Measurements from ENCODE around the gene SAP30L. TPM values are rescaled to one million over a fixed set of nuclear protein-coding genes. Genes with fewer than 3 reads are reported as not detected.

SAP30L gene
- total RNA-seq, 2 donors from 2014 or later, result 20.4 to 32.8 TPM

- ATAC-seq, result no peak
- H3K36me3 Mint-ChIP-seq, result no peaks in the 10 kb centered on the region
- H3K9me3 Mint-ChIP-seq, result no peaks in the 10 kb centered on the region
- H3K4me3 Mint-ChIP-seq, result no peak overlapping the region
- peak; percentile 56 for DNase-seq (ENCODE audit: low spot score)
- H3K27ac Mint-ChIP-seq, result no peak overlapping the region
- peaks cover 13 to 20% of the 10 kb centered on the region in 2 donors for H3K4me1 Mint-ChIP-seq (ENCODE audit: low read depth in 2 of 2)
- H3K27me3 Mint-ChIP-seq, result peaks cover 70 to 91% of the 10 kb centered on the region in 2 donors
These were observed 38.0 kb downstream of the SAP30L start for GRCh38 chr5:154483654-154484392.

GRCh38 chr5:154484393-154485095 is 38.7 kb downstream of the SAP30L start:
- H3K36me3 Mint-ChIP-seq, result no peaks in the 10 kb centered on the region
- peaks cover 71 to 94% of the 10 kb centered on the region in 2 donors for H3K27me3 Mint-ChIP-seq
- H3K9me3 Mint-ChIP-seq, result no peaks in the 10 kb centered on the region
- no peak overlapping the region for H3K27ac Mint-ChIP-seq
- H3K4me1 Mint-ChIP-seq (ENCODE audit: low read depth in 2 of 2), result peaks cover 11 to 20% of the 10 kb centered on the region in 2 donors
- ATAC-seq, result no peak
- peak; percentile 20 for DNase-seq (ENCODE audit: low spot score)
- no peak overlapping the region for H3K4me3 Mint-ChIP-seq

- Mint-ChIP-seq H3K4me3 (no peak overlapping the region), H3K4me1 (ENCODE audit: low read depth in 2 of 2) (peaks cover 8 to 20% of the 10 kb centered on the region in 2 donors), H3K27me3 (peaks cover 72 to 94% of the 10 kb centered on the region in 2 donors), H3K9me3 (no peaks in the 10 kb centered on the region), H3K36me3 (no peaks in the 10 kb centered on the region), H3K27ac (no peak overlapping the region)
- no peak for DNase-seq (ENCODE audit: low spot score)
- no peak for ATAC-seq
These were observed 39.3 kb downstream of the SAP30L start for GRCh38 chr5:154485096-154485491.

GRCh38 chr5:154485850-154486426 is 40.1 kb downstream of the SAP30L start:
- peak; percentile 23 for DNase-seq (ENCODE audit: low spot score)
- no peak overlapping the region for H3K27ac Mint-ChIP-seq
- H3K4me3 Mint-ChIP-seq, result no peak overlapping the region
- H3K9me3 Mint-ChIP-seq, result no peaks in the 10 kb centered on the region
- no peaks in the 10 kb centered on the region for H3K36me3 Mint-ChIP-seq
- no peak for ATAC-seq
- H3K4me1 Mint-ChIP-seq (ENCODE audit: low read depth in 2 of 2), result peaks cover 8 to 14% of the 10 kb centered on the region in 2 donors
- H3K27me3 Mint-ChIP-seq, result peaks cover 69 to 91% of the 10 kb centered on the region in 2 donors

- H3K27ac Mint-ChIP-seq, result no peak overlapping the region
- peaks cover 65 to 86% of the 10 kb centered on the region in 2 donors for H3K27me3 Mint-ChIP-seq
- peaks cover 8 to 14% of the 10 kb centered on the region in 2 donors for H3K4me1 Mint-ChIP-seq (ENCODE audit: low read depth in 2 of 2)
- H3K4me3 Mint-ChIP-seq, result no peak overlapping the region
- ATAC-seq (no peak), DNase-seq (ENCODE audit: low spot score) (no peak)
- no peaks in the 10 kb centered on the region for H3K36me3 Mint-ChIP-seq
- no peaks in the 10 kb centered on the region for H3K9me3 Mint-ChIP-seq
These were observed 40.6 kb downstream of the SAP30L start for GRCh38 chr5:154486427-154486866.

GRCh38 chr5:154487541-154487940 is 41.7 kb downstream of the SAP30L start:
- DNase-seq (ENCODE audit: low spot score), result no peak
- H3K27ac Mint-ChIP-seq, result no peak overlapping the region
- H3K4me1 Mint-ChIP-seq (ENCODE audit: low read depth in 2 of 2), result peaks cover 3 to 14% of the 10 kb centered on the region in 2 donors
- H3K36me3 Mint-ChIP-seq, result no peaks in the 10 kb centered on the region
- peak; percentile 69 to 90 for ATAC-seq
- H3K9me3 Mint-ChIP-seq, result no peaks in the 10 kb centered on the region
- H3K4me3 Mint-ChIP-seq, result peak overlapping the region; percentile 1
- H3K27me3 Mint-ChIP-seq, result peaks cover 54 to 77% of the 10 kb centered on the region in 2 donors

GRCh38 chr5:154491941-154492340 is 46.1 kb downstream of the SAP30L start:
- no peaks in the 10 kb centered on the region for H3K36me3 Mint-ChIP-seq
- no peaks in the 10 kb centered on the region for H3K9me3 Mint-ChIP-seq
- peaks cover 42 to 65% of the 10 kb centered on the region in 2 donors for H3K27me3 Mint-ChIP-seq
- H3K4me1 Mint-ChIP-seq (ENCODE audit: low read depth in 2 of 2), result no peaks in the 10 kb centered on the region
- DNase-seq (ENCODE audit: low spot score), result no peak
- no peak for ATAC-seq
- no peak overlapping the region for H3K27ac Mint-ChIP-seq
- H3K4me3 Mint-ChIP-seq, result no peak overlapping the region

GRCh38 chr5:154493274-154493673 is 47.5 kb downstream of the SAP30L start:
- DNase-seq (ENCODE audit: low spot score) (no peak), ATAC-seq (peak in 1 of 2 donors; percentile 28)

GRCh38 chr5:154494036-154494435 is 48.2 kb downstream of the SAP30L start:
- H3K27me3 Mint-ChIP-seq, result peaks cover 43 to 53% of the 10 kb centered on the region in 2 donors
- peaks cover 0 to 4% of the 10 kb centered on the region in 2 donors for H3K4me1 Mint-ChIP-seq (ENCODE audit: low read depth in 2 of 2)
- no peak overlapping the region for H3K27ac Mint-ChIP-seq
- no peak for DNase-seq (ENCODE audit: low spot score)
- no peaks in the 10 kb centered on the region for H3K36me3 Mint-ChIP-seq
- no peak overlapping the region for H3K4me3 Mint-ChIP-seq
- H3K9me3 Mint-ChIP-seq, result no peaks in the 10 kb centered on the region
- ATAC-seq, result no peak

More at GRCh38 chr5:154493274-154493673, 47.5 kb downstream of the SAP30L start:
- Mint-ChIP-seq H3K9me3 (no peaks in the 10 kb centered on the region), H3K36me3 (no peaks in the 10 kb centered on the region), H3K4me1 (ENCODE audit: low read depth in 2 of 2) (no peaks in the 10 kb centered on the region), H3K4me3 (no peak overlapping the region), H3K27me3 (peaks cover 40 to 53% of the 10 kb centered on the region in 2 donors), H3K27ac (no peak overlapping the region)

GRCh38 chr5:154498591-154498990 is 52.8 kb downstream of the SAP30L start:
- Mint-ChIP-seq H3K4me3 (no peak overlapping the region), H3K27ac (no peak overlapping the region), H3K36me3 (no peaks in the 10 kb centered on the region), H3K27me3 (peaks cover 54 to 66% of the 10 kb centered on the region in 2 donors), H3K4me1 (ENCODE audit: low read depth in 2 of 2) (peaks cover 14 to 15% of the 10 kb centered on the region in 2 donors), H3K9me3 (no peaks in the 10 kb centered on the region)
- ATAC-seq (peak in 1 of 2 donors; percentile 29), DNase-seq (ENCODE audit: low spot score) (no peak)

- ATAC-seq (peak; percentile 30 to 51), DNase-seq (ENCODE audit: low spot score) (no peak)
- Mint-ChIP-seq H3K4me3 (no peak overlapping the region), H3K27me3 (peaks cover 51 to 66% of the 10 kb centered on the region in 2 donors), H3K36me3 (no peaks in the 10 kb centered on the region), H3K9me3 (no peaks in the 10 kb centered on the region), H3K4me1 (ENCODE audit: low read depth in 2 of 2) (peaks cover 16 to 17% of the 10 kb centered on the region in 2 donors), H3K27ac (no peak overlapping the region)
These were observed 53.2 kb downstream of the SAP30L start for GRCh38 chr5:154498994-154499393.

- DNase-seq (ENCODE audit: low spot score) (no peak), ATAC-seq (no peak)
- no peaks in the 10 kb centered on the region for H3K36me3 Mint-ChIP-seq
- H3K4me3 Mint-ChIP-seq, result no peak overlapping the region
- H3K4me1 Mint-ChIP-seq (ENCODE audit: low read depth in 2 of 2), result peaks cover 16 to 17% of the 10 kb centered on the region in 2 donors
- no peaks in the 10 kb centered on the region for H3K9me3 Mint-ChIP-seq
- peaks cover 45 to 46% of the 10 kb centered on the region in 2 donors for H3K27me3 Mint-ChIP-seq
- no peak overlapping the region for H3K27ac Mint-ChIP-seq
These were observed 55.8 kb downstream of the SAP30L start for GRCh38 chr5:154501566-154501965.

- Mint-ChIP-seq H3K27me3 (peaks cover 48 to 49% of the 10 kb centered on the region in 2 donors), H3K36me3 (no peaks in the 10 kb centered on the region), H3K4me3 (no peak overlapping the region), H3K27ac (no peak overlapping the region), H3K9me3 (no peaks in the 10 kb centered on the region), H3K4me1 (ENCODE audit: low read depth in 2 of 2) (peaks cover 17 to 21% of the 10 kb centered on the region in 2 donors)
- DNase-seq (ENCODE audit: low spot score) (no peak), ATAC-seq (no peak)
These were observed 56.4 kb downstream of the SAP30L start for GRCh38 chr5:154502180-154502579.

GRCh38 chr5:154503698-154504039 is 57.9 kb downstream of the SAP30L start:
- no peak for ATAC-seq
- H3K27ac Mint-ChIP-seq, result no peak overlapping the region

More at GRCh38 chr5:154503698-154504039, 57.9 kb downstream of the SAP30L start:
- H3K27me3 Mint-ChIP-seq, result peaks cover 50 to 59% of the 10 kb centered on the region in 2 donors
- H3K36me3 Mint-ChIP-seq, result no peaks in the 10 kb centered on the region
- H3K4me3 Mint-ChIP-seq, result no peak overlapping the region
- DNase-seq (ENCODE audit: low spot score), result no peak
- peaks cover 23 to 29% of the 10 kb centered on the region in 2 donors for H3K4me1 Mint-ChIP-seq (ENCODE audit: low read depth in 2 of 2)
- no peaks in the 10 kb centered on the region for H3K9me3 Mint-ChIP-seq
